Measurements from ENCODE around the gene PBX1.

The PBX1 gene

DNA sequence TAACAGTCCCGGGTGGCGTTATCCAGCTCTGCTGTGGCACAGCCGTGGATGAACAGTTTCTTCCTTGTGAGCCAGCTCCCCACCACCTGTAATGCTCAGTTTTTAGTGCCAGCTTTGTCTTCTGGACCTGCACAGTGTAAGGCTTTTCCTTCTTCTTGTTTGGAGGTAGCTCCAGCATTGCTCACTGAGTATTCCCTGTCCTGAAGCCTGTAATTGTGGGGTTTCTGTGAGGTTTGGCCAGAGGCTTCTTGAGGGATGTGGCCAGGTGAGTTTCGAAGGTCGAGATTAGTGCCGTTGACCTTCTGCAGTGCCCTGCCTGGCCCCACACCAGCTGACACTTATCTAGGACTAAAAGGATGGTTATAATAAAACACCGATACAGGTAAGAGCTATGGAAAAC is 75.0 kb downstream of the PBX1 start:
- DNase-seq (ENCODE audit: low read depth in 1 of 2, low spot score in 1 of 2): no peak
- in situ Hi-C loops (cut with HindIII; ENCODE audit: low pct_unique_long_range_greater_than_20kb, low sequenced_read_pairs): no loop called here
- TF ChIP-seq JUND (IDR thresholded peaks at IDR 0.05; ENCODE audit: low read depth): no peak

DNA sequence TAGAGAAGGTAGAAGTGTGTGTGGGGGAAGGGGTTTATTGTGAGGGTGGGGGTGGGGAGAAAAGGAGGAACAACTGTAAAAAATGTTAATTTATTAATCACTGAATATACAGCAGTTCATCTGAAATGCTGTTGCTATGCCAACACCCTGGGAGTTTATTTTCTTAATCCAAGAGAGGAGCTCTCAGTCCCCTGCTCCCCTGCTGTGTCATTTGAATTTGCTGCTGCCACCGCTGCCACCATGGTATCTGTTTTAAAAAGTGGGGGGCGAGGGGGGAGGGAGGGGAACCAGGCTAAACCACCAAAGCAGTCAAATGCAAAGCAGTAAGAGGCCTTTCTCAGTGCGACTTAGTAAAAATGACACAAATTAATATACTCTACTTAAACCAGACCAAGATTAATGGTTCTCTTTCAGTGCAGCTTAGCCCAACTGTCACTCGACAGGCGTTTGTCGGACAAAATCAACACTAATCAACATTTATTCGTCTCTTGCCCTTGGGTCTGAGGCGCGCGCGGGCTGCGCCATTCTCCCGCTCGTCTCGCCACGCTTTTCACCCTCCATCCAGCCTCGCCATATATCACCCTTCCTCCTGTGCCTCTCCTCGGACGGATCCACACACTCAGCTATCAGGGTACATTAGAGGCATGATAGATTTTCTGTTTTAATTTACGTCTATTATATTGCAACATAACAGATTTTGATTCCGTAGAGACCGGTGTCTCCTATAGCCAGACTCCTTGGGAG is 76.2 kb downstream of the PBX1 start:
- in situ Hi-C loops (cut with HindIII; ENCODE audit: low pct_unique_long_range_greater_than_20kb, low sequenced_read_pairs): no loop called here
- no peak for TF ChIP-seq JUND (IDR thresholded peaks at IDR 0.05; ENCODE audit: low read depth)
- DNase-seq (ENCODE audit: low read depth in 1 of 2, low spot score in 1 of 2): no peak

DNA sequence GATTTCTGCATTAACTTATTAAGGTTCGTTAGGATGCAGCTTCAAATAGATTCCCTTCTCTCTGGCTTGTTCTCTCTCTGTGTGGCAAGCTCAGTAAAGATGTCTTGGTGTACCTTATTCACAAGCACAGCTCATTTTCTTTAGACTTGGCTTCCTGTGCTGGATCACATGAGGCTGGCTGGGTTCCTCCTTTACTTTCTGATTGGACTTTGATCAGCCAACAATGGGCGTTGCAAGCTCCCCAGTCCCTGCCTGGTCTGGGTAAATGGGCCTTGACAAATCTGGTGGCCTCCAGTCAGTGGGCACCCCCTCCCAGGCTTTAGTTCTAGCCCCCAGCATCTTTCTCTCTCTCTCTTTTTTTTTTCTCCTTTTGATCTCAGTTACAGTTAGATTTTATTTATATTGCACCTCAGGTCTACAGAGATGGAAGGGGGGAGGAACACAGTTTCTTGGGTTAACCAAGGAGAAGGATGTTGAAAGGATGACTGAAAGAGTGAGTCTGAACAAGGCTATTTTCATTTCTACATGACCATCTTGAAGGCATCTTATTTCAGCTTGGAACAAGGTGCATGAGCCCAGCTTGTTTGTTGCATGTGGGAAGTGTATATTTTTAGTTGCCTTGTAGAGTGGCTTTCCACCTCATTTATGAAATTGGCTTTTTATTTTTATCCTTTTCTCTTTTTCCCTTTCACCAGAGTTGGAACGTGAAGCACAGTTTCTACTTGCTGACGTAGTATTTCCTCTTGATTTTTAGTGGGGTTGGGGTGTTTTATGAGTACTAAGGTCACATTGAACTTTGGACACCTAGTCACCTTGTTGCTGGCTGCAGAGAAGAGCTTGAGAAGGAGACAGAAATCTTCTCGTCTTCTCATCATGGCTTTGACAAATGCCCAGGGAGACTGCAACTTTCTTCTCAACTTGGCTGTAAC is 77.1 kb downstream of the PBX1 start:
- TF ChIP-seq JUND (IDR thresholded peaks at IDR 0.05; ENCODE audit: low read depth): no peak
- in situ Hi-C loops (cut with HindIII; ENCODE audit: low pct_unique_long_range_greater_than_20kb, low sequenced_read_pairs): no loop called here
- no peak for DNase-seq (ENCODE audit: low read depth in 1 of 2, low spot score in 1 of 2)

DNA sequence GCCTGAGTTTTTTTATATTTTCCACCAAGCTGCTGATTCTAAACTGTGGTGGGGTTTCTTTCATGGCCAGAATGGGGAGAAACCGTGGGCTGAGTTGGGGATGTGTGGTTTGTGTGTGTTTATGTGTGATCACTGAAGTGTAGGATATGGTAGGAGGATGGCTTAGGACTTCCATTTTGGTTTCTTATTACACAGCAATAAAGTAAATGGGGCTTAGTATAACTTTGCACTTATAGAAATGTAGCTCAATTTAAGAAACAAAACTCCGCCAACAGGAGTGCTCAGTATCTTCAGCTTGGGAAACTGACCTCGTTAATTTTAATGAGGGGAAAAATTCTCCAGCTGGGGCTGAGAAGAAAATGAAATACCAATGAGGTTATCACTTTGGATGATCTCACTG is 77.8 kb downstream of the PBX1 start:
- in situ Hi-C loops (cut with HindIII; ENCODE audit: low pct_unique_long_range_greater_than_20kb, low sequenced_read_pairs): no loop called here
- no peak for DNase-seq (ENCODE audit: low read depth in 1 of 2, low spot score in 1 of 2)
- TF ChIP-seq JUND (IDR thresholded peaks at IDR 0.05; ENCODE audit: low read depth): no peak

DNA sequence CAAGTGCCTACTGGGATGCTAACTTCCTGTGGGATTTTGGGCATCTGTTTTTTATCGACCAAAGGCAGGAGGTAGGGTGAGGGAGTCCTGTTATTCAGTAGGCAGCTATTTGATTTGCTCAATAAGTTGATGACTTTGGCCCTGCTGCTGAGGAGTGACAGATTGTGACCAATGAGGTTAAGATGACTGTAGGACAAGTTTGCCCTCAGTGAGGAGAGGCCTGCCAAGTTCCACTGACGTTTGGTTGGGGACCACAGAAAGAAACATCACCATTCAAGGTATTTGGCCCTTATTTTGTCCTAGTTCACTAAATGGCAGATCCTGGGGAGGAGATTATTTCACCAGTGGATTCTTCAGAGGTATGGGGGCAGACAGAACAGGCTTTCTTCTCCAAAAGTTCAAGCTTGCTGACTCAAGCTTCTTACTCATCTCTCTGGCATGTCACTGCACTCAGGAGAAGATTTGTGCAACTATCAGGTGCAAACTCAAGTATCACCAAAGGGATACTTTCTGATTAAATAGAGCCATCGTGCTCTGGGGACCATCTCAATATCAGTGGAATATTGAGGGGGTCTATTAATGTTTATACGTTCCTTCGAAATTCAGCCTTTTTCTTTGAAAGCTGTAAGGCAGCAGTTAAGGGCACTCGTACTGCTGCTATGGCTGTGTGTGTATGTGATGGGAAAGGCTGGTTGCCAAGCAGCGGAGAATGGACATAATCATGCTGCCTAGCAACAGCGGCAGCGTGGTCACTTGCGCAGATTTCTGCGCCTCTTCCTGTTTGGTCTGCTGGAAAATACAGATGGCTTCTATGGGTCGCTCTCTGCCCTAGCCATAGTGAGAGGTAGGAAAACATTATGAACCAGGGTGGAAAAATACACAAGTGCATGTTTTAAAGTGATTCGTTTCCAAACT is 78.7 kb downstream of the PBX1 start:
- no peak for TF ChIP-seq JUND (IDR thresholded peaks at IDR 0.05; ENCODE audit: low read depth)
- DNase-seq (ENCODE audit: low read depth in 1 of 2, low spot score in 1 of 2): no peak
- in situ Hi-C loops (cut with HindIII; ENCODE audit: low pct_unique_long_range_greater_than_20kb, low sequenced_read_pairs): no loop called here

DNA sequence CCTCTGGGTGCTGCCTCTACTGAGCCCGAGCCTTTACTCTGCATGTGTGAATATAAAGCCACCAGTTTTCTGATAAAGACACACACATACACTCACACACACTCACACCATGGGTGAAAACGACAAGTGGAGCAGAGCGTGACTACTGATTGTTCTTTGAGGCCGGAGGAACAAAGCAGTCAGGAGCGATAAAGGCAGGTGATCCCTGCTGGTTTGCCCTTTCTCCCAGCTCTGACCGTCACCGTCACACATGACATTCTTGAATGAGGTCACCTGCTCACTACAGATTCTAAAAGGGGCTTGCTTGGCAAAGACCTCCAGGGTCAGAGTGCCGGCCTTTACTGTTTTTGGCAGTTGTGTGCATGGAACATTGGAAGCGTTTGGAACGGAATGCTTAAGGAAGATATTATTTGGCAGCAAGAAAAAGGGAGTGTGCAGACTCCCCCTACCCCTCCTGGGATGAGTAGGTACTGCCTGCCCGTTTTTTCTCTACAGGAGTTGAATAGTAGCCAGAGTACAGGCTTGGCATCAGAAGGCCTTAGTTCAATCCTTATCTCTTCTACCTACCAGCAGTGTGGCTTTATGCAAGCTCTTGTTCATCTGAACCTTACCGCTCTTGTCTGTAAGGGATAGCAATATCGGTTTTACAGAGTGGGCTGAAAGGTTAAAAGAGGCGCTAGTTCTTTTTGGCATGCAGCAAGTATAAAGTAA is 79.7 kb downstream of the PBX1 start:
- no peak for TF ChIP-seq JUND (IDR thresholded peaks at IDR 0.05; ENCODE audit: low read depth)
- in situ Hi-C loops (cut with HindIII; ENCODE audit: low pct_unique_long_range_greater_than_20kb, low sequenced_read_pairs): no loop called here
- DNase-seq (ENCODE audit: low read depth in 1 of 2, low spot score in 1 of 2): no peak

DNA sequence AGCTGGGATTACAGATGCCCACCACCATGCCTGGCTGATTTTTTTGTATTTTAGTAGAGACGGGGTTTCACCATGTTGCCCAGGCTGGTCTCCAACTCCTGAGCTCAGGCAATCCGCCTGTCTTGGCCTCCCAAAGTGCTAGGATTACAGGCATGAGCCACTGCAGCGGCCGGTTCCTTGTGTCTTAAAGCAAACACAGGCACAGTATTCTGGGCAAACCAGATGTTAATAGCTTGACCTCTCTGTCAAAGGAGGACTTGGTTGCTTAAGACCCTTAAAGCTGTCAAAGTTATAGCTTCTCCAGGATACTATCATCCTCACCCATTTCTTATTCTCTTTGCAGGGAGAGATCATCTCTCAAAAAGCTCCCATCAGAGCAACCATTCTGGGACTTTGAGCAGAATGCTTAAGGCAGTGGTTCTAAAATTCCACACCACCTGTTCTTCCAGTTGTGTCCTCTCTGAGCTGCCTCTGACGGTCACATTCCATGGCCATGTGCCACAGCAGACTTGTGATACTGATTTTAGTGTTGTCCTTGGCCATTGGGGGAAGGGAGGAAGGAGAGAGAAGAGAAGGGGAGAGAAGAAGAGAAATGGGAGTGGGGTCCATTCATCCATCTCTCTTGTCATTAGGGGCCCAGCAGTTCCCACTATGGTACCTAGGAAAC is 81.8 kb downstream of the PBX1 start:
- peak; percentile 47 to 89 for DNase-seq (ENCODE audit: low read depth in 1 of 2, low spot score in 1 of 2)
- TF ChIP-seq JUND (IDR thresholded peaks at IDR 0.05; ENCODE audit: low read depth): no peak
- in situ Hi-C loops (cut with HindIII; ENCODE audit: low pct_unique_long_range_greater_than_20kb, low sequenced_read_pairs): no loop called here

DNA sequence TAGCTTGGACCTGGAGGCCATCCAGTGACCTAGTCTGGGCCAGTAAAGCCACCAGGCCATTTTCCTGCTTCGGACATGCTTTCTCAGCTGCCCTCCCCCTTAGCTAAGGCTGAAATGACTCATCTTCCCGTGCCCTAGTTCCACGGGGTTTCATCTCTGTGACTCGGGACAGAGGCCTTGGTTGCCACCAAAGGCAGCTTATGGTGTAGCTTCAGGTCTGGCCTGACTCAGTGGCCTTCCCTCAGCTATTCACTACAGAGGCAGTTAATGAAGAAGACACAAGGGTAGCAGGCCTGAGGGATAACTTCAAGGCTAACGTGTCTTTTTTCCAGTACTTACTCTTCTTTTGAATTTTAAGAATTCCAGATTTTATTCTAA is 82.4 kb downstream of the PBX1 start:
- no peak for TF ChIP-seq JUND (IDR thresholded peaks at IDR 0.05; ENCODE audit: low read depth)
- in situ Hi-C loops (cut with HindIII; ENCODE audit: low pct_unique_long_range_greater_than_20kb, low sequenced_read_pairs): no loop called here
- DNase-seq (ENCODE audit: low read depth in 1 of 2, low spot score in 1 of 2): no peak

DNA sequence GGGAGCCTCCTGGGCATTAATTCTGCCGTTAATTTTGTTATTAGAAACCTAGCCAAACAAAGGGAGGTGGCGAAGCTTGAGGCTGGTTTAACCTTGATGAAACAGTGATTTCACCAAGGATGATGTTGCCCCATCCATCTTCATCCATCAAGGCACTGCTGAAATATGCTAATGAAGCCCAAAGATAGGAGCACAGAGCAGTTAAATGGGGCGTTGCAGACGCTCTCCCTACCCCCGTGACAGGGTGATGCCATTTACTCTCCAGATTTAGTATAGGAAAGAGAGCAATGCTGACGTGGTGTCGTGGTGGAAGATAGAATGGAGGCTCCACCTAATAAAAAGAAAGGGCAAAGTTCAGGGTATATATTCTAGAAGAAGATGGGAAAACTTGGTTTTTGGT is 84.0 kb downstream of the PBX1 start:
- in situ Hi-C loops (cut with HindIII; ENCODE audit: low pct_unique_long_range_greater_than_20kb, low sequenced_read_pairs): no loop called here
- no peak for DNase-seq (ENCODE audit: low read depth in 1 of 2, low spot score in 1 of 2)
- TF ChIP-seq JUND (IDR thresholded peaks at IDR 0.05; ENCODE audit: low read depth): no peak

DNA sequence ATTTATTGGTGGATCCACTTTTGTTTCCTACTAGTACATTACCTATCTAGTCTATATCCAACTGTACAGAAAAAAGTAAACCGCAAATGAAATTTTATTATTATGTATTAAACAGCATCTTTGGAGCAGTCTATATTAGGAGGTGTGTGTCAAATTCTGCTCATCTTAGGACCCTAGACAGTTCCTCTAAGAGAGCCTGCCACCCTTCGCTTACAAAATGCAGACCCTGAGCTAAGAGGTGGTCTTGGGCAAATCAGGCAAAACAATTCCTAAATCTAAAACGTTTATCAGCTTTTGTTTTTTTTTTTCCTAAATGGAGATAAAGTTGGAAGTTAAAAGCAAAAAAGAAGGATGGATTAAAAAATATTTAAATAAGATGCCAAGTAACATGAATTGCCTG is 85.3 kb downstream of the PBX1 start:
- in situ Hi-C loops (cut with HindIII; ENCODE audit: low pct_unique_long_range_greater_than_20kb, low sequenced_read_pairs): no loop called here
- TF ChIP-seq JUND (IDR thresholded peaks at IDR 0.05; ENCODE audit: low read depth): no peak
- no peak for DNase-seq (ENCODE audit: low read depth in 1 of 2, low spot score in 1 of 2)

DNA sequence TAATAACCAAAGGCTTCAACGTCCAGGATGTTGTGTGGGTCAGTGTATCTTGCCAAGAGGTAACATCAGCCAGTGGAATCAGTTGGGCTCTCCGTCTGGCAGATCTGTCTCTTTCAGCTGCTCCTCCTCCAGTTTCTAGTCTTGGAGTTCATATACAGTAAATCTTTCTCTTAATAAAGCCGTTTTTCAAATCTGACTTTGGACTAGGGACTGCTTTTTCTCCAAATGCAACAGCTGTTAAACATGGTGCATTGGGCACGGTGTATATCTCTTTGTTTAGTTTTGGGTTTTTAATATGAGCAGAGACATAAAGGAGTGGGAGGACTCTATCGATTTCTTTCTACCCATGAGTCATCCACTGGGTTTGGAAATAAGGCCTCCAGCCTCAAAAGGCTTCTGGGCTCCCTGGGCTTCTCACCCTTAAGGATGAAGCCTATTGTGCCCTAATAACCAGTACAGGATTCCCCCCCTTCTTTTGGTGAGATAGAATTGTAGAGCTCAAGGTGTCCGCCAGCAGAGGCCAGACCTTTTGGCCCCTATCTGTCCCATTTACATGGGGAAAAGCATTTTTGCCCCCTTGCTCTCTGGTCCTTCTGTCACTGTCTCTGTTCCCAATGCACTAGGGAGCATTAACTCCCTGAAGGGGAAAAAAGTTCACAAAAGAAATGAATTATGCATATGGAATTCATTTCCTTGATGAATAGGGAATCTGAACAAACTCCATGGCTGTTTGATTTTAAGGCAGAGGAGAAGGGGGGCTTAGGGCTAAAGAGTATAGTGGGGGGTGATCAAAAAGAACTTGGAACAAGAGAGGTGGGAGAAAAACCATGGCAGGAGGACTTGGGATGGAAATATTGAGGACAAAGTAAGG is 86.0 kb downstream of the PBX1 start:
- TF ChIP-seq JUND (IDR thresholded peaks at IDR 0.05; ENCODE audit: low read depth): no peak
- DNase-seq (ENCODE audit: low read depth in 1 of 2, low spot score in 1 of 2): no peak
- in situ Hi-C loops (cut with HindIII; ENCODE audit: low pct_unique_long_range_greater_than_20kb, low sequenced_read_pairs): no loop called here
